ENCODE measurements around the gene CAMSAP1. TPM values are rescaled to one million over a fixed set of nuclear protein-coding genes. Genes with fewer than 3 reads are reported as not detected.
"Not testable (repeated sequence)": the region's sequence is repeated elsewhere in the genome, so short reads cannot be mapped to it uniquely, and the experiment has no call there.

Gene CAMSAP1
- total RNA-seq, 1 donor from 2014 or later = 80.8 TPM

DNA sequence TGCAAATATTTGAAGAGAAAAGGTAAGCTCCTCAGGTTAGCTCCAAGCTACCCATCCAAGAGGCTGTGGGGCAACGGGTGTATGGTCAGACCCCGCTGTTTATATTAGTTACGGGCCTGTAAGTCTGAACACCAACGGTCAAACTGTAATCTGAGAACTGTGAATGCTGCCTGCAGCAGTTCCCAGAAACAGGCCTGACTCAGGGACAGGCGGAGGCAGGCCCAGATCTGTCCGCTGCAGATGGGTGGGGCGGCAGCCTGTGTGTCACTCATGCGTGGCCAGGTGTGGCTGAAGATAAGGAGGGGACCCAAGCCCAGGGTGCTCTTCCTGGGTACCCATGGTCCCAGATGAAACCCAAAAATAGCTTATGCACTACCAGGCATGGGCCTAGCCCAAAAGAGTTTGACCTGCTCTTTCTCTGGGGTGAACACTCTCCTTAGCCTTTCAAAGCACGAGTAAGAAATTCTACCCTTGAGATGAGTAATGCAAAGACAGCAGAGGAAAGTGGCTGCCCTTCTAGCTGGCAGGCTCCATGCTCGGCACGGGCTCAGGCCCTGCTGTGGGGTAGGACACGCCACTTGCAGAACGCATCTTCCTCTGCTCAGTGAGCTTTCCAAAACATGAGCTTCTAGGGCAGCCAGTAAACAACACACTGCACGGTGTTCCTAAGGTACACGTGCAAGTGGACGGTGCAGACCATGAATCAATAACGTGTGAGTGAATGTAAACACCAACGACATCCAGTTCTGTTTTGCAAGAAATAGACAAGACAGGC is 44.7 kb upstream of the CAMSAP1 start:
- Mint-ChIP-seq H3K9me3 (no peaks in the 10 kb centered on the region), H3K4me1 (no peaks in the 10 kb centered on the region), H3K36me3 (ENCODE audit: low read depth) (peaks cover 5% of the 10 kb centered on the region), H3K27me3 (ENCODE audit: low read depth) (no peaks in the 10 kb centered on the region), H3K27ac (ENCODE audit: unreplicated experiment) (no peak overlapping the region), H3K4me3 (no peak overlapping the region)
- TF ChIP-seq, protein P1, sequence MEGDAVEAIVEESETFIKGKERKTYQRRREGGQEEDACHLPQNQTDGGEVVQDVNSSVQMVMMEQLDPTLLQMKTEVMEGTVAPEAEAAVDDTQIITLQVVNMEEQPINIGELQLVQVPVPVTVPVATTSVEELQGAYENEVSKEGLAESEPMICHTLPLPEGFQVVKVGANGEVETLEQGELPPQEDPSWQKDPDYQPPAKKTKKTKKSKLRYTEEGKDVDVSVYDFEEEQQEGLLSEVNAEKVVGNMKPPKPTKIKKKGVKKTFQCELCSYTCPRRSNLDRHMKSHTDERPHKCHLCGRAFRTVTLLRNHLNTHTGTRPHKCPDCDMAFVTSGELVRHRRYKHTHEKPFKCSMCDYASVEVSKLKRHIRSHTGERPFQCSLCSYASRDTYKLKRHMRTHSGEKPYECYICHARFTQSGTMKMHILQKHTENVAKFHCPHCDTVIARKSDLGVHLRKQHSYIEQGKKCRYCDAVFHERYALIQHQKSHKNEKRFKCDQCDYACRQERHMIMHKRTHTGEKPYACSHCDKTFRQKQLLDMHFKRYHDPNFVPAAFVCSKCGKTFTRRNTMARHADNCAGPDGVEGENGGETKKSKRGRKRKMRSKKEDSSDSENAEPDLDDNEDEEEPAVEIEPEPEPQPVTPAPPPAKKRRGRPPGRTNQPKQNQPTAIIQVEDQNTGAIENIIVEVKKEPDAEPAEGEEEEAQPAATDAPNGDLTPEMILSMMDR (conservative IDR thresholded peaks at IDR 0.05) = no peak
- DNase-seq (ENCODE audit: low read depth, low spot score) = no peak

DNA sequence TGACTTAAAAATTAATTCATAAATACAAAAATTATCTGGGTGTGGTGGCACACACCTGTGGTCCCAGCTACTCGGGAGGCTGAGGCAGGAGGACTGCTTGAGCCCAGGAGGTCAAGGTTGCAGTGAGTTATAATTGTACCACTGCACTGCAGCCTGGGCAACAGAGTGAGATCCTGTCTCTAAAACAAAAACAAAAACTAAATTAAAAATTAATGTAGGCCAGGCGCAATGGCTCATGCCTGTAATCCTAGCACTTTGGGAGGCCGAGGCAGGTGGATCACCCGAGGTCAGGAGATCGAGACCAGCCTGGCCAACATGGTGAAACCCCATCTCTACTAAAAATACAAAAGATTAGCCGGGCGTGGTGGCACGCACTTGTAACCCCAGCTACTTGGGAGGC is 44.0 kb upstream of the CAMSAP1 start:
- not testable (repeated sequence) for H3K4me1 Mint-ChIP-seq; DNase-seq (ENCODE audit: low read depth, low spot score); H3K4me3 Mint-ChIP-seq; H3K27me3 Mint-ChIP-seq (ENCODE audit: low read depth); H3K27ac Mint-ChIP-seq (ENCODE audit: unreplicated experiment); H3K36me3 Mint-ChIP-seq (ENCODE audit: low read depth); H3K9me3 Mint-ChIP-seq

DNA sequence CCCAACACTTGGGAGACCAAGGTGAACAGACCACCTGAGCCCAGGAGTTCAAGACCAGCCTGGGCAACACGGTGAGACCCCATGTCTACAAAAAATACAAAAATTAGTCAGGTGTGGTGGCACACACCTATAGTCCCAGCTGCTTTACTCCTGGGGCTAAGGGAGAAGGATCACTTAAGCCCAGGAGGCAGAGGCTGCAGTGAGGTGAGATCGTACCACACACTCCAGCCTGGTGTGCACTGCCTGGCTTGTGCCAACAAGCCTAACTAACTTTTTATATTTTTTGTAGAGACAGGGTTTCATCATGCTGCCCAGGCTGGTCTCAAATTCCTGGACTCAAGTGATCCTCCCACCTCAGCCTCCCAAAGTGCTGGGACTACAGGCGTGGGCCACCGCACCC is 43.5 kb upstream of the CAMSAP1 start:
- not testable (repeated sequence) for DNase-seq (ENCODE audit: low read depth, low spot score); H3K9me3 Mint-ChIP-seq; H3K4me1 Mint-ChIP-seq; H3K4me3 Mint-ChIP-seq; H3K36me3 Mint-ChIP-seq (ENCODE audit: low read depth); H3K27ac Mint-ChIP-seq (ENCODE audit: unreplicated experiment); H3K27me3 Mint-ChIP-seq (ENCODE audit: low read depth)

DNA sequence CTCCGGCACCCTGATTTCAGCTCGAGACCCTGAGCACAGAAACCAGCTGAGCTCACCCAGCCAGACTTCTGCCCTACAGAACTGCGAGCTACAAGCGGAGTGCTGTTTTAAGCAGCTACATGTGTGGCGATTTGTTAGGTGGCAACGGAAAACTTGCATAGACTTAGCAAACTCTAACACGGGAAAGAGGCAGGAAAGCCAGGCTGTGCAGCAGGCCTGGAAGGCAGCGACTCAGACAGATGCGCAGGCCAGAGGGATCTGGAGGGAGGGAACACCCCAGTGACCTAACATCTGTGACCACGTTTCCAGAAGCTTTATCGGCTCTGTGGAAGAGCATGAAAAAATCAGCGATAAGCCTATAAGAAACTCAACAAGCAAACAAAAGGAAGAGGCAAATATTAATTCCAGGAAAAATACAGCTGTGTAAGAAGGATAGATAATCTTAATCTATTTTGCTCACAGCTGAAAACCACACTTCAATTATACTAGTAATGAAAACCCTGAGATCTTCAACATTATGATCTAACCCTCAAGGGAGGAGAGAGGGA is 42.9 kb upstream of the CAMSAP1 start:
- no peaks in the 10 kb centered on the region for H3K27me3 Mint-ChIP-seq (ENCODE audit: low read depth)
- H3K36me3 Mint-ChIP-seq (ENCODE audit: low read depth) = peaks cover 5% of the 10 kb centered on the region
- no peak overlapping the region for H3K4me3 Mint-ChIP-seq
- no peak overlapping the region for H3K27ac Mint-ChIP-seq (ENCODE audit: unreplicated experiment)
- H3K4me1 Mint-ChIP-seq = no peaks in the 10 kb centered on the region
- no peaks in the 10 kb centered on the region for H3K9me3 Mint-ChIP-seq
- TF ChIP-seq, protein P1 (conservative IDR thresholded peaks at IDR 0.05) = no peak
- no peak for DNase-seq (ENCODE audit: low read depth, low spot score)

DNA sequence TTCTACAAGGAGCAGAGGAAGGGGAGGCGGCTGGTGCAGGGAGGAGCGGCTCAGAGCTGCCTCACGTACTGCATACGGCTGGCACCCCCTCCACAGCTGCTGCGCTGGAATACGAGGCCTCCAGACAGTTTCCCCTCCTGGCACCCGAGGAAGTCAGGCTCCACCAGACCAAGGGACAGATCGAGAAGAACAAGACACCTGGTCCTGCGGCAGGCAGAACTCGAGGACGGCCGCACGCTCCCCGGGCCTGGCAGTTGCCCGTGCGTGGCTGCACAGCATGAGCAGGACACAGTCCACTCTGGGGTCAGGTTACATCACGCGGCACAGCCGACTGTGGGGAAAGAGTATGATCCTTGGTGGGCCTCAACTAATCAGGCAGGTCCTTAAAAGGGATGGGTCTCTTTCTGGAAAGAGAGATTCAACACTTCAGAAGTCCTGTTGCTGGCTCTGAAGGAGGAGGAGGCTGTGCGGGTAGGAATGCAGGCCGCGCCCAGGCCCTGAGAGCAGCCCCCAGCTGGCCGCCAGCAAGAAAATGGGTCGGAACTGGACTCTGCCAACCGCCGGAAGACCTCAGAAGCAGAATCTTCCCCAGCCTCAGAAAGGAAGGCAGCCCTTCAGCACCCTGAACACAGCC is 42.3 kb upstream of the CAMSAP1 start:
- Mint-ChIP-seq H3K36me3 (ENCODE audit: low read depth) (peaks cover 8% of the 10 kb centered on the region), H3K4me3 (no peak overlapping the region), H3K27ac (ENCODE audit: unreplicated experiment) (no peak overlapping the region), H3K9me3 (no peaks in the 10 kb centered on the region), H3K4me1 (no peaks in the 10 kb centered on the region), H3K27me3 (ENCODE audit: low read depth) (no peaks in the 10 kb centered on the region)
- TF ChIP-seq, protein P1 (conservative IDR thresholded peaks at IDR 0.05) = no peak
- no peak for DNase-seq (ENCODE audit: low read depth, low spot score)

DNA sequence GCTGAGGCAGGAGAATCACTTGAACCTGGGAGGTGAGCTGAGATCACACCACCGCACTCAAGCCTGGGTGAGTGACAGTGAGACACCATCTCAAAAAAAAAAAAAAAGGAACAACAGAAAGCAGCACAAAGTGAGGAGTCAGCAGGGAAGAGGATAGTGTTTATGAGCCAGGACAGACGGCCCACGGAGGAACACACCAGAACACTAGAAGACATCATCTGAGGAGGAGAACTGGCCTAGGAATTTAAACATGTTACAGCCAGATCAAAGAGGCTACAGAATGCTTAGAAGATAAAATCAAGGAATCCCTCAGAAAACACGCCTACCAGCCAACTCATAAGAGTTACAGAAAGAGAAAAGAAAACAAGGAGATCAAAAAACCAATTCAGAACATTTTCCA is 41.6 kb upstream of the CAMSAP1 start:
- Mint-ChIP-seq H3K36me3 (ENCODE audit: low read depth) (peaks cover 9% of the 10 kb centered on the region), H3K27ac (ENCODE audit: unreplicated experiment) (no peak overlapping the region), H3K4me1 (no peaks in the 10 kb centered on the region), H3K4me3 (no peak overlapping the region), H3K27me3 (ENCODE audit: low read depth) (no peaks in the 10 kb centered on the region), H3K9me3 (no peaks in the 10 kb centered on the region)
- TF ChIP-seq, protein P1 (conservative IDR thresholded peaks at IDR 0.05) = no peak
- DNase-seq (ENCODE audit: low read depth, low spot score) = no peak
